Measurements from ENCODE around the gene DDX31. TPM values are rescaled to one million over a fixed set of nuclear protein-coding genes. Genes with fewer than 3 reads are reported as not detected.

Gene DDX31
- total and polyA plus RNA-seq, 9 of the 15 experiments (the other 6 are each of a cell fraction or from before 2014, with no cell fraction given), result 11.9 to 24.6 (median 22.2) TPM

DNA sequence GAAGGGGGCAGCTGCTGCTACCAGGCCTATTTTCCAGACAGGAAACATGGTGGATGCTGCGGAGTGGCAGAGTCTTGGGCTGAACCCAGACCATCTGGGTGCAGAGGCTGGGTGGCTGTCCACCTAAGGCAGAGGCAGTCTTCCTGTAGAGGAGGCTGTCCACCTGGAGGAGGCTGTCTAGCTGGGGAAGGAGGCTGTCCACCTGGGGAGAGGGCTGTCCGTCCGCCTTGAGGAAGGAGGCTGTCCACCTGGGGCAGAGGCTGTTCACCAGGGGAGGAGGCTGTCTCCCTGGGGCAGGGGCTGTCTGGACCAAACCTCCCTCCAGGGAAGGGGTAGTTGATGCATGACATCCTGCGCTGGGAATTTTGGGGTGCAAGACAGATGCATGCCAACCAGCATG lies 126.5 kb downstream of the DDX31 start:
- H3K9me3 ChIP-seq (replicated peaks; ENCODE audit: control insufficient read depth, insufficient read depth, low read depth, low read length), result no peaks in the 10 kb centered on the region
- no peaks in the 10 kb centered on the region for H3K79me2 ChIP-seq (ENCODE audit: control insufficient read depth, insufficient read depth, low read length)
- ChIA-PET POLR2A (no interaction called here), CTCF (ENCODE audit: low intra/inter-chr PET ratio) (no interaction called here)
- BruUV-seq (replicated peaks), result no TSS peak
- FAIRE-seq (no peak), ATAC-seq (no peak), DNase-seq (ENCODE audit: extremely low read depth in 1 of 4, low spot score in 3 of 4) (no peak)
- no peak overlapping the region for H3K4me2 ChIP-seq (ENCODE audit: insufficient read depth, low read length)
- WGBS (ENCODE audit: insufficient coverage, low coverage, missing lambda C conversion rate), result 7% methylated on average over 4 of the region's 4 CpGs
- H3K4me1 ChIP-seq (replicated peaks in 1 of 2; ENCODE audit: control insufficient read depth in 2 of 2, insufficient read depth in 2 of 2, low read length in 2 of 2), result peaks cover 0 to 17% of the 10 kb centered on the region in 2 experiments; a peak in 2 of 5 replicates
- no peaks in the 10 kb centered on the region for H3K36me3 ChIP-seq (ENCODE audit: control insufficient read depth, insufficient read depth, low read length)
- H3K9ac ChIP-seq (ENCODE audit: insufficient read depth in 1 of 2, low read depth in 2 of 2, low read length in 2 of 2), result no peak overlapping the region
- H3K9me1 ChIP-seq (ENCODE audit: control insufficient read depth, insufficient read depth, low read length), result no peaks in the 10 kb centered on the region
- no peak overlapping the region for H3K27ac ChIP-seq (ENCODE audit: extremely low read depth, low read depth, low read length)
- no peak for TF ChIP-seq RREB1 (CRISPR knock-in tag; IDR thresholded peaks at IDR 0.05)
- TF ChIP-seq FOXM1 (IDR thresholded peaks at IDR 0.05; ENCODE audit: low read depth), result no peak
- no peak for TF ChIP-seq FOXM1 (CRISPR knock-in tag; IDR thresholded peaks at IDR 0.05; ENCODE audit: low read depth)
- TF ChIP-seq GTF2E2 (tag; IDR thresholded peaks at IDR 0.05), result no peak
- no peak for TF ChIP-seq SMAD2 (IDR thresholded peaks at IDR 0.05; ENCODE audit: low read depth, low read length)
- TF ChIP-seq RHOXF2B (CRISPR knock-in tag; conservative IDR thresholded peaks at IDR 0.05), result no peak
- no peak for TF ChIP-seq NCOA6 (IDR thresholded peaks at IDR 0.05)
- TF ChIP-seq SMAD1 (IDR thresholded peaks at IDR 0.05; ENCODE audit: low read depth, low read length, partially characterized antibody), result no peak
- no peak for TF ChIP-seq MXD1 (CRISPR knock-in tag; IDR thresholded peaks at IDR 0.05; ENCODE audit: borderline replicate concordance, poor library complexity, severe bottlenecking)
- TF ChIP-seq ZBTB17 (CRISPR knock-in tag; IDR thresholded peaks at IDR 0.05), result no peak
- no peak for TF ChIP-seq ZFP91 (CRISPR knock-in tag; IDR thresholded peaks at IDR 0.05)
- TF ChIP-seq, protein P1, sequence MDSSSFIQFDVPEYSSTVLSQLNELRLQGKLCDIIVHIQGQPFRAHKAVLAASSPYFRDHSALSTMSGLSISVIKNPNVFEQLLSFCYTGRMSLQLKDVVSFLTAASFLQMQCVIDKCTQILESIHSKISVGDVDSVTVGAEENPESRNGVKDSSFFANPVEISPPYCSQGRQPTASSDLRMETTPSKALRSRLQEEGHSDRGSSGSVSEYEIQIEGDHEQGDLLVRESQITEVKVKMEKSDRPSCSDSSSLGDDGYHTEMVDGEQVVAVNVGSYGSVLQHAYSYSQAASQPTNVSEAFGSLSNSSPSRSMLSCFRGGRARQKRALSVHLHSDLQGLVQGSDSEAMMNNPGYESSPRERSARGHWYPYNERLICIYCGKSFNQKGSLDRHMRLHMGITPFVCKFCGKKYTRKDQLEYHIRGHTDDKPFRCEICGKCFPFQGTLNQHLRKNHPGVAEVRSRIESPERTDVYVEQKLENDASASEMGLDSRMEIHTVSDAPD (CRISPR knock-in tag; IDR thresholded peaks at IDR 0.05), result no peak
- peaks cover 42 to 90% of the 10 kb centered on the region in 2 experiments for H3K27me3 ChIP-seq (ENCODE audit: control insufficient read depth in 2 of 2, insufficient read depth in 2 of 2, low read length in 2 of 2)
- in situ Hi-C loops (cut with MboI) (no loop called here), intact Hi-C loops (cut with micrococcal nuclease) (no loop called here)
- H3K4me3 ChIP-seq, result no peak overlapping the region
- H4K20me1 ChIP-seq (replicated peaks; ENCODE audit: control insufficient read depth, insufficient read depth, low read length), result peaks cover 20% of the 10 kb centered on the region
- no peak overlapping the region for H2AFZ ChIP-seq (ENCODE audit: low read depth, low read length)
